Liver (tissue), 9 donors: ENCODE data around the gene HCRT. TPM values are rescaled to one million over a fixed set of nuclear protein-coding genes. Genes with fewer than 3 reads are reported as not detected.

Source experiments
- DNase-seq: peaks from one replicate; pipeline ENCODE4 v3.0.0-alpha.2; 2017; ENCODE audit warnings: low spot score
- H3K27ac ChIP-seq, 2 donors: one replicate each; pipeline ENCODE4 v1.7.0; 2013; ENCODE audit warnings: inconsistent platforms in 2 of 2, low read length in 2 of 2, control low read depth in 1 of 2, low read depth in 1 of 2, mild to moderate bottlenecking in 1 of 2
- H3K27me3 ChIP-seq, 4 donors: one replicate each; pipeline versions ENCODE4 v1.6.1 to v1.7.0; 2013; ENCODE audit warnings: low read length in 3 of 4, inconsistent platforms in 1 of 4, mild to moderate bottlenecking in 1 of 4, moderate library complexity in 1 of 4; ENCODE audit not compliant: control insufficient read depth in 4 of 4, insufficient read depth in 4 of 4
- H3K36me3 ChIP-seq, 4 donors: one replicate each; pipeline versions ENCODE4 v1.6.1 to v1.7.0; 2013; ENCODE audit warnings: low read length in 3 of 4, mild to moderate bottlenecking in 3 of 4, low read depth in 1 of 4, moderate library complexity in 1 of 4; ENCODE audit not compliant: control insufficient read depth in 4 of 4, insufficient read depth in 3 of 4
- H3K4me1 ChIP-seq, 4 donors: one replicate each; pipeline versions ENCODE4 v1.6.1 to v1.7.0; 2013; ENCODE audit warnings: low read length in 3 of 4, mild to moderate bottlenecking in 3 of 4, moderate library complexity in 1 of 4; ENCODE audit not compliant: control insufficient read depth in 4 of 4, insufficient read depth in 4 of 4
- H3K4me3 ChIP-seq, 3 donors: one replicate each; pipeline versions ENCODE4 v1.6.1 to v1.7.0; 2013; ENCODE audit warnings: low read length in 3 of 3, control low read depth in 1 of 3, low read depth in 1 of 3, mild to moderate bottlenecking in 1 of 3
- H3K9ac ChIP-seq, 2 donors: one replicate each; pipeline ENCODE4 v1.7.0; 2013; ENCODE audit warnings: low read length in 2 of 2, mild to moderate bottlenecking in 2 of 2, moderate library complexity in 2 of 2, control low read depth in 1 of 2, low read depth in 1 of 2
- H3K9me3 ChIP-seq, 4 donors: one replicate each; pipeline versions ENCODE4 v1.6.1 to v1.7.0; 2013; ENCODE audit warnings: low read length in 3 of 4; ENCODE audit not compliant: control insufficient read depth in 4 of 4
- ATF3 ChIP-seq: IDR thresholded peaks from 2 replicates; pipeline ENCODE4 v1.6.1; 2016; ENCODE audit warnings: antibody characterized with exemption
- EGR1 ChIP-seq, 2 donors: IDR thresholded peaks; 2 replicates each; pipeline ENCODE4 v1.6.1; 2016 to 2018; ENCODE audit warnings: antibody characterized with exemption in 2 of 2, low read depth in 2 of 2
- FOXA1 ChIP-seq: IDR thresholded peaks from 2 replicates; pipeline ENCODE4 v1.6.1; 2016; ENCODE audit warnings: antibody characterized with exemption
- FOXA2 ChIP-seq: IDR thresholded peaks from 2 replicates; pipeline ENCODE4 v1.6.1; 2016; ENCODE audit warnings: antibody characterized with exemption
- GABPA ChIP-seq, 2 donors: IDR thresholded peaks in 1 of 2; conservative IDR thresholded peaks in 1 of 2; 2 replicates each; pipeline ENCODE4 v1.6.1; 2016; ENCODE audit warnings: antibody characterized with exemption in 2 of 2, mild to moderate bottlenecking in 1 of 2, moderate library complexity in 1 of 2
- HNF4A ChIP-seq, 2 donors: conservative IDR thresholded peaks; 2 replicates each; pipeline ENCODE4 v1.6.1; 2016; ENCODE audit warnings: antibody characterized with exemption in 2 of 2, mild to moderate bottlenecking in 2 of 2
- HNF4G ChIP-seq: IDR thresholded peaks from 2 replicates; pipeline ENCODE4 v1.6.1; 2016; ENCODE audit warnings: antibody characterized with exemption
- JUND ChIP-seq, 2 donors: IDR thresholded peaks; 2 replicates each; pipeline ENCODE4 v1.6.1; 2016; ENCODE audit warnings: antibody characterized with exemption in 2 of 2
- NR2F2 ChIP-seq: IDR thresholded peaks from 2 replicates; pipeline ENCODE4 v1.6.1; 2016; ENCODE audit warnings: antibody characterized with exemption
- RAD21 ChIP-seq, 2 donors: IDR thresholded peaks; 2 replicates each; pipeline ENCODE4 v1.6.1; 2016; ENCODE audit warnings: antibody characterized with exemption in 2 of 2, mild to moderate bottlenecking in 2 of 2
- REST ChIP-seq: IDR thresholded peaks from 2 replicates; pipeline ENCODE4 v1.6.1; 2016; ENCODE audit warnings: antibody characterized with exemption, mild to moderate bottlenecking
- RXRA ChIP-seq, 2 donors: IDR thresholded peaks; 2 replicates each; pipeline ENCODE4 v1.6.1; 2017 to 2018; ENCODE audit warnings: antibody characterized with exemption in 2 of 2, mild to moderate bottlenecking in 1 of 2
- SP1 ChIP-seq: IDR thresholded peaks from 2 replicates; pipeline ENCODE4 v1.6.1; 2018; ENCODE audit warnings: antibody characterized with exemption, mild to moderate bottlenecking
- TAF1 ChIP-seq: conservative IDR thresholded peaks from 2 replicates; pipeline ENCODE4 v1.6.1; 2016; ENCODE audit warnings: antibody characterized with exemption, mild to moderate bottlenecking
- YY1 ChIP-seq: IDR thresholded peaks from 2 replicates; pipeline ENCODE4 v1.6.1; 2016; ENCODE audit warnings: antibody characterized with exemption, mild to moderate bottlenecking
- WGBS: extraction: QIAGEN DNeasy Blood & Tissue Kit; methylation state at CpG from one replicate; pipeline ENCODE4 v1.1.7; 2013; 5-methylcytosine and 5-hydroxymethylcytosine counted together
- polyA plus RNA-seq, 2 donors: library from polyadenylated mRNA; stranded (reverse) in 1 of 2; unstranded in 1 of 2; fragments of 200-250 nt in 1 of 2; fragments of >200 nt in 1 of 2; fragmentation: Nextera tagmentation in 1 of 2; extraction: Ambion mirVana in 1 of 2; gene quantifications; one replicate each; pipeline versions ENCODE4 v1.2.1 to v1.2.3, GENCODE V29; 2013 to 2015
- total RNA-seq, 2 donors: library from RNA; depleted of rRNA; stranded (reverse); fragments of >200 nt; gene quantifications; one replicate each; pipeline ENCODE4 v1.2.3, GENCODE V29; 2014
- TF ChIP-seq, protein P1 (sequence below): fragments of 150-350 bp; IDR thresholded peaks from 2 replicates; pipeline ENCODE4 v1.5.1; 2017; ENCODE audit warnings: improper control_type of control experiment, low read depth, low read length; ENCODE audit not compliant: missing input control
- TF ChIP-seq, protein P2 (sequence below): IDR thresholded peaks from 2 replicates; pipeline ENCODE4 v1.6.1; 2016; ENCODE audit warnings: antibody characterized with exemption
- TF ChIP-seq, protein P3 (sequence below): IDR thresholded peaks from 2 replicates; pipeline ENCODE4 v1.6.1; 2016; ENCODE audit warnings: antibody characterized with exemption
- donor health status: healthy.
- donor health status: healthy.
- donor health status: healthy.
- donor health status: healthy.
- donor health status: healthy.

HCRT gene
- total and polyA plus RNA-seq, 4 donors: not detected

- Histone ChIP-seq H3K27me3 (no peaks in the 10 kb centered on the region), H3K4me1 (no peaks in the 10 kb centered on the region), H3K4me3 (no peak overlapping the region), H3K36me3 (no peaks in the 10 kb centered on the region), H3K27ac (no peak overlapping the region), H3K9me3 (no peaks in the 10 kb centered on the region), H3K9ac (no peak overlapping the region)
- TF ChIP-seq HNF4A (conservative IDR thresholded peaks at IDR 0.05): peak in 1 of 2 donors; percentile 24
- no peak for TF ChIP-seq RAD21 (IDR thresholded peaks at IDR 0.05)
- TF ChIP-seq RXRA (IDR thresholded peaks at IDR 0.05): no peak
- TF ChIP-seq, protein P1, sequence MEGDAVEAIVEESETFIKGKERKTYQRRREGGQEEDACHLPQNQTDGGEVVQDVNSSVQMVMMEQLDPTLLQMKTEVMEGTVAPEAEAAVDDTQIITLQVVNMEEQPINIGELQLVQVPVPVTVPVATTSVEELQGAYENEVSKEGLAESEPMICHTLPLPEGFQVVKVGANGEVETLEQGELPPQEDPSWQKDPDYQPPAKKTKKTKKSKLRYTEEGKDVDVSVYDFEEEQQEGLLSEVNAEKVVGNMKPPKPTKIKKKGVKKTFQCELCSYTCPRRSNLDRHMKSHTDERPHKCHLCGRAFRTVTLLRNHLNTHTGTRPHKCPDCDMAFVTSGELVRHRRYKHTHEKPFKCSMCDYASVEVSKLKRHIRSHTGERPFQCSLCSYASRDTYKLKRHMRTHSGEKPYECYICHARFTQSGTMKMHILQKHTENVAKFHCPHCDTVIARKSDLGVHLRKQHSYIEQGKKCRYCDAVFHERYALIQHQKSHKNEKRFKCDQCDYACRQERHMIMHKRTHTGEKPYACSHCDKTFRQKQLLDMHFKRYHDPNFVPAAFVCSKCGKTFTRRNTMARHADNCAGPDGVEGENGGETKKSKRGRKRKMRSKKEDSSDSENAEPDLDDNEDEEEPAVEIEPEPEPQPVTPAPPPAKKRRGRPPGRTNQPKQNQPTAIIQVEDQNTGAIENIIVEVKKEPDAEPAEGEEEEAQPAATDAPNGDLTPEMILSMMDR: peak; percentile 14
- TF ChIP-seq, protein P2, sequence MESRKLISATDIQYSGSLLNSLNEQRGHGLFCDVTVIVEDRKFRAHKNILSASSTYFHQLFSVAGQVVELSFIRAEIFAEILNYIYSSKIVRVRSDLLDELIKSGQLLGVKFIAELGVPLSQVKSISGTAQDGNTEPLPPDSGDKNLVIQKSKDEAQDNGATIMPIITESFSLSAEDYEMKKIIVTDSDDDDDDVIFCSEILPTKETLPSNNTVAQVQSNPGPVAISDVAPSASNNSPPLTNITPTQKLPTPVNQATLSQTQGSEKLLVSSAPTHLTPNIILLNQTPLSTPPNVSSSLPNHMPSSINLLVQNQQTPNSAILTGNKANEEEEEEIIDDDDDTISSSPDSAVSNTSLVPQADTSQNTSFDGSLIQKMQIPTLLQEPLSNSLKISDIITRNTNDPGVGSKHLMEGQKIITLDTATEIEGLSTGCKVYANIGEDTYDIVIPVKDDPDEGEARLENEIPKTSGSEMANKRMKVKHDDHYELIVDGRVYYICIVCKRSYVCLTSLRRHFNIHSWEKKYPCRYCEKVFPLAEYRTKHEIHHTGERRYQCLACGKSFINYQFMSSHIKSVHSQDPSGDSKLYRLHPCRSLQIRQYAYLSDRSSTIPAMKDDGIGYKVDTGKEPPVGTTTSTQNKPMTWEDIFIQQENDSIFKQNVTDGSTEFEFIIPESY: no peak
- TF ChIP-seq REST: no peak
- no peak for TF ChIP-seq FOXA1
- no peak for TF ChIP-seq YY1
- TF ChIP-seq ATF3: no peak
- no peak for TF ChIP-seq NR2F2
- TF ChIP-seq TAF1: no peak
- TF ChIP-seq SP1: no peak
- TF ChIP-seq GABPA (IDR thresholded peaks at IDR 0.05 in 1 of 2, conservative IDR thresholded peaks at IDR 0.05 in 1 of 2): no peak
- TF ChIP-seq HNF4G: no peak
- TF ChIP-seq FOXA2: no peak
- TF ChIP-seq EGR1 (IDR thresholded peaks at IDR 0.05; ENCODE audit: low read depth in 2 of 2): no peak
- TF ChIP-seq JUND (IDR thresholded peaks at IDR 0.05): no peak
- TF ChIP-seq, protein P3, sequence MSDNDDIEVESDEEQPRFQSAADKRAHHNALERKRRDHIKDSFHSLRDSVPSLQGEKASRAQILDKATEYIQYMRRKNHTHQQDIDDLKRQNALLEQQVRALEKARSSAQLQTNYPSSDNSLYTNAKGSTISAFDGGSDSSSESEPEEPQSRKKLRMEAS: no peak
- peak; percentile 50 for DNase-seq
- WGBS: 57% methylated on average over 8 of the region's 8 CpGs
Observed at GRCh38 chr17:42163113-42163512, 22.1 kb downstream of the HCRT start.
